8988T (cell line): Measurements from ENCODE around the gene EEF1AKMT3.
"Not testable (repeated sequence)": the region's sequence is repeated elsewhere in the genome, so short reads cannot be mapped to it uniquely, and the experiment has no call there.

Experiments
- DNase-seq: peaks from one replicate; pipeline ENCODE4 v3.0.0; 2011

The EEF1AKMT3 gene

DNA sequence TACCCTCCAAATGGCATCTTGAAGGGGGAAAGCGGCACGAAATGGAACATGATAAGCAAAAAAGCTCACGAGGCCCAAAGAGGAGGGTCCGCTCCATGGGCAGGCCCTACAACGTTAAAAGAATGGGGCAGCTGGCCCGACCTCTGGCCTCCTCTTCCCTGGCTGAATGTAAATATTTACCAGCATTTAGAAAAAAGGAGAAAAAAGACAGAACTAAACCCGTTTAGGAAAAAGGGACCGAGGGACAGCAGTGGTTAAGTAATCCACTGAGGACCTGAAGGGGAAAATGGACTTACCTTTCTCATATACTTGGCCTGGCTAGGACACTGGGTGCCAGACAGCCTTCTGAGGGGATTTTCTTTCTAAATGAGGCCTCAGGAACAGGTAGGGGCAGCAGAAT, 47.7 kb downstream of the EEF1AKMT3 start:
- not testable (repeated sequence) for DNase-seq

DNA sequence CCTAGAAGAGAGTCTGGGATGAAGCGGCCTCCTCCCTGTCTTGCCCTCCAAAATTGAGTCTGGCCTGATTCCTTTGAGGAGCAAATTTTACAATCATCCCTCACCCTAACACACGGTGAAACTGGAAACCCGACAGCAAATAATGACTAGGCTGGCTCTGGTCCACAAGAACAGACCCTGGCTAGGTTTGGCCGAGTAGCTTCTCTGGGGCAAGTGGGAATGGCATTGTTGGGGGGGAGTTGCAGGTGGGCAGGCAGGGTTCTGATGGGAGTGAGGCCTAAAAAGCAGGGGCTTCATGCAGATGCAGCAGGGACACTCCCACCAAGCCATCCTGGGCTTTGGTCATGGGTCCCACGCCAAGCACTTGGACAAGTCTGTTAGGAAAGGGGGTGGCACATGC, 48.6 kb downstream of the EEF1AKMT3 start:
- not testable (repeated sequence) for DNase-seq

DNA sequence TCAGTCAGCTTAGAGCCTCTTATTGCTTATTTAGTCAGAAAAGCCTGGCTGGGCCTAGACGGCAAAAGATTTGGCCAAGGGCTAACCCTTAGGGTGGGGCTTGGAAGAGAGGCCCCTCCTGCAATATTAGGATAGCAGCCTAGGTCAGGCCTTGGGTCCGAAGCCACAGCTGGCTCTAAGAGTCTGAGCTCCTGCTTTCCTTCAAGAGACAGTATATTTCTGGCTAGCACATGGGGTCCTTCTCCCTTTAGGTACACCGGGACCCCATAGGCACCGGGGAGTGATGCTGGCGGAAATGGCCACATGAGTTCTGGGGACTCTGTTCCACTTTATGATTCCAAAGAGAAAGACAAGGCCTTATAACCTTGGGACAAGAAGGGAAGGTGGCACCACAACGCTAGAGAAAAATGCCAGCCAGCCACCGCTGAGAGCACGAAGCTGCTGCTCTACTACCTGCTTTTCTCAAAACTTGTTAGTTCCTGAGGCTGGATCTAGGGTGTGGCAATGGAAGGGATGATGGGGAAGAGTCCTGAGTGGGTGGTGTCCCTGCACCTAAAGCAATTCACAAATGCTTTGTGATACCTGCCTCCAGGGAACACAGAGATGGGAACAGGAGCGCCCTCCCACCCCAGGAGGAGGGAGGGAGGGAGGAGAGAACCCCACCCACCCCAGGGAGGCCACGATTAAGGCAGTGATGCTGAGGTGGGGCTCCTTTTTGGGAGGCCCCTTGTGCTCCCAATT, 49.2 kb downstream of the EEF1AKMT3 start:
- no peak for DNase-seq

DNA sequence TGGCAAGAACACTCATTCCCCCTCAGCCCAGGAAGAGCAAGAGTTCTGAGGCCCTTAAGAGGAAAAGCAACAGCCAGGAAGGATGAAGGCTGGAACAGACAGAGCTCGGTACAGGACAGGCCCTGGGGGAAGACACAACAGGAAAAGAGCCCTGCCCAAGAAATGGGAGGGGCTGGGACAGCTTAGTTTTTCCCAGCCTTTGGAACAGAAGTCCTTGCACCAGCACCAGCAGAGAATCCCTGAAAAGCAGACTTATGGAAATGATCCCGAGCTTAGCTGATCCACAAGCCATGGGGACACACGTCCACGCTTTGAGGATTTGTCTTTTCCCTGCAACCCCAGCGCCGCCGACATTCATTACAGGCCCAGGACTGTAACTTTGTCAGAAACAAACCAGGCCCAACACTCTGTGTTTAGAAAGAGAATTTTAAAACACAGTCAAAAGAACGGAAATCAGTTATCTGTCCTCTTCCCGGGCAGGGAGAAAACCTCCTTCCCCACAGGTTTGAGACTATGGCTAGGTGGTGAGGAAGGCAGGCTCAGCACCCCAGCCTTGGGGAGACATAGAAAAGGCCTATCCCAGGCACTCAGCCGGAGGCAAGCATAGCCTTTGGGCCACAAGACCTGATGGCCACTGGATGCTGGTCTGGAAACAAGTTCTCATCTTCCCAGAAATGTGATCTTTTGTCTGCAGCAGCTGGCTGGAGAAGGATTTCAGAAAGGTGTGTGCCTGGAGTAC, 50.1 kb downstream of the EEF1AKMT3 start:
- no peak for DNase-seq

DNA sequence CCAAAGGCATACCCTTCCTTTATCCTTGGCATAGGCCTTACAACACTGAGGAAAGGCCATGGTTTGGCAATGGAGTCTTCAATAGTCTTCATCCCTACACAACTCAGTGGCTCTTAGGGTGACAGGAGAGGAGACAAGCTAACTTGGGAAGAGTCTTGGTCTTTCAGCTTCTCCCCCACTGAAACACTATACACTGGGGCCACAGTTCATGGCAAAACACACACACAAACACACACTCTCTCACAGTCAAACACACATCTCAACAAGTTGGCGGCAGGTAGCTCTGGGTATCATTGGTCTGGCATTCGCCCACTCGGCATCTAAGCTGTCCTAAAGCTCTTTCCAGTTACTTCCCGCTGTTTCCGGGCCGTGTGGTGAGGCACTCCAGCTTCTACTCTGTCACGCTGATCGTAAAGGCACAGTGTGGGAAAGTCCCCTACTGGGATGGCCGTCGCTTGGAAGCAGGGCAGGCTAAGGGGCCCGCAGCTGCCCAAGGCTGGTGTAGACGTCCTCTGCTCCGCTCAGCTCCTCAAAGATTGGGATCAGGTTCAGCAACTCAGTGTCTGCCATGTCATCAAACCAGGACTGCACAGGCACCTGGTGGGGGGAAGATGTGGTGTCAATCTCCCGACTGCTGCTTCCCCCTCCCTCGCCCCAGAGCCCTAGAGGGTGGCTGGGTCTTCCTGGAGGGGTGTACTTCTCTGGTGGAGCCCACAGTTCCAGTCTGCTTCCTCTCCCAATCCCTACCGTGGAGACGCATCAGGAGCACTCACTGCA, 50.9 kb downstream of the EEF1AKMT3 start:
- DNase-seq, result no peak

DNA sequence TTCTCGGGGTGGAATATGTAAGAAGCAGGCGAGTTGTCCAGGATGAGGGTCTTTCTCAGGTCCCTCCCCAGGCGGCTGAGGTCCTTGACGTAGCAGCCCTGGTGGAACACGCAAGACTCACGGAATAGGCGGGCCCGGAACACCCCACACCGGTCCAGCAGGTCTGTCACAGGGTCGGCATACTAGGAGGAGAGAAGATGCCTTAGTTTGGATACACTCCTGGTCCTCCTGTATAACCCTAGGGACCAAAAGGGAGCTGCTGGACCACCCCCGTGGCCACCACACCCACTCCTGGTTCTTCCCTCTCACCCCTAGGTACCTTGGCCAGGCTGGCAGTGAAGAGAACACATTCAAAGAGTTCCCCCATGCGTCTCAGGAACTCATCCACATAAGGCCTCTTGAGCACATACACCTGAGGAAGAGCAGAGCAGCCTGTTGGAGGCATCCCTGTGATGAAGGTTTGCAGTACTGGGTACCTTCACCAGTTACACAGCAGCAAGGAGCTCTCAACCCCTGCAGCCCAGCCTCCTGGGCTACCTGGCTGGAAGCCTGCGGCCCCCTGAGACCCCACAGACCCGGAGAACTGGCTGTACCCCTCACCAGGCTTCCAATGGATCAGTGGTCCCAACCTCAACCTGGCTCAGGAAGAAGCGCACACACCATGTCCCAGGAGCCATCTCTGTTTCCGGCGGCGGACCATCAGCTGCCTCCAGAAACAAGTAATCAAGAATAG, 51.7 kb downstream of the EEF1AKMT3 start:
- DNase-seq, result no peak

DNA sequence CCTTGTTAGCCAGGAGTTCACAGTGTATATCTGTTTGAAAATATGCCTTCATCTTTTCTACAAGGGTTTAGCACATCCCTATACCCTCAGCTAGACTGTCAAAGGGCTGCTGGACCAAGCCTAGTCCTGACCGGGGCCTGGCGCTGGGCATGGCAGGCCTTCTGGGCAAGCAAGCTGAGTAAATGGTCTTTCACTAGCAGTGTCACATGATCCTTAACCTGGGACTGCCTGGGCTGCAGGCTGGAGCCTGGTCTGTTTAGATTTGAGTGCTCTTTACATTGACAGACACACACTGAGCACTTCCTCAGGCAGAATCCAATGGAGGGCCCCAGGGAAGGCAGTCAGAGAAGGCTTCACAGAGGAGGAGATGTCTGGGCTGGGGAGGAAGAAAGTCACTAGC, 53.0 kb downstream of the EEF1AKMT3 start:
- DNase-seq, result no peak

DNA sequence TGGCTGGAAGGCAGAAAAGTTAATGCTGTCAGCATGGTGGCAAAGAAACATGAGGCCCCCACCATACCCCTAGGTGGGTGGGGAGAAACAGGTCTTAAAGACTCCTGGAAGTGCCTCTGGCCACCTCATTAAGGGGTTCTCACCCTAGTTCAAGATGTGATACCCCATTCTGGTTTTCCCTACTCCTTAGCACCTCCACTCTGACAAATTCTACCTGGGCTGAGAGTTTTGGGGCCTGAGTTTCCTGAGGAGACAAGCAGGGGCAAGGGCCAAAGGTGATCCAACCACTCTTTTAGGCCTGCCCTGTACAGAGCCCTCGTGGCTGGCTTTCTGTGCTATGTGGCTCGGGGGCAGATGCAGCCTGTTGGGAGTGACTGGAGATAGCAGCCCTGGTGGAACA, 54.0 kb downstream of the EEF1AKMT3 start:
- no peak for DNase-seq

DNA sequence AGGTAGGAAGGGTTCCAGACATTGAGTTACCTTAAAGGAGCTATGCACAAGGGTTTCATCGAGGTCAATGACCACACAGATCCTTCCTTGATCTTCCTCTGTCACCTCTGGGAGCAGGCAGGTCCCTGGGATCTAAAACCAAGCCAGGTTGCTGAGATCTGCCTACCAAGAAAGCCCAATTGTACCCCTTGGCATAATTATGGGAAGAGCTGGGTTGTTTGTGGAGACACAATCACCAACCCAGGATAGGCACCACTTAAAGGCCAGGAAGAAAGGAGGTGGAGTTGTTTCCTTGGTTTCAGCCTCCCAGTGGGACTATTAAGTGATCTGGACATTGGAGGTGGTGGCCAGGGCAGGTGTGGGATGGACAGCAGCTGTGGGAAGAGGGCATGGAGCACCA, 54.6 kb downstream of the EEF1AKMT3 start:
- DNase-seq, result no peak

DNA sequence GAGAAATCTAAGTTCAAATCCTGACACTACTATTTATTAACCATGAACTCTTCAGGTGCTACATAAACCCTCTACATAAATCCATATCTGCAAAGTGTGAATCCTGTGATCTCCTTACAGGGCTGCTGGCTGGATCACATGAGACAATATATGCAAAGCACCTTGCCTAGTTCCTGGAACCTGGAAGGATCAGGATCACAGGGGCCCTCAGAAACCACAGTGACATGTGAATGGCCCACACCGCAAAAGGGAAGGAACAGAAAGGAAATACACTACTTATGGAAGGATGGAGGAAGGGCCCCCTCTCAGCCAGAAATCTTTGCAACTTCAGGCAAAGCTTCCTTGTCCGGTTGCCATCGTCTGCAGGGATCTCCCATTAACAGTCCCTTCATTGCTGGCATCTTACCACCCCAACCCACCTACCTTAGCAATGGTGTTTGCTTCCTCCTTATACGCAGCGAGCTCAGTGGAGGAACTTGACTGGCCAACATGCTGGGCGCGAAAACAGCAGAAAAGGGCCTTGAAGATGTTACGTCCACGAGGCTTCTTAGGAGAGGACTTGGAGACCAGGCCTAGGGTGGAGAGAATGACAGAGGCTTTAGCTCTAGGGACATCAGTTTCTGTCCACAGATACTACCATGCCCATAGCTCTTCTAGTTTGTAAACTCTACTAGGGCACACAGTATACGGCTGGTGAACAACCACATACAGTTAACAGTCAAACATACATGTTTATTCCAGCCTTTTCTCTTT, 56.8 kb downstream of the EEF1AKMT3 start:
- DNase-seq, result no peak

DNA sequence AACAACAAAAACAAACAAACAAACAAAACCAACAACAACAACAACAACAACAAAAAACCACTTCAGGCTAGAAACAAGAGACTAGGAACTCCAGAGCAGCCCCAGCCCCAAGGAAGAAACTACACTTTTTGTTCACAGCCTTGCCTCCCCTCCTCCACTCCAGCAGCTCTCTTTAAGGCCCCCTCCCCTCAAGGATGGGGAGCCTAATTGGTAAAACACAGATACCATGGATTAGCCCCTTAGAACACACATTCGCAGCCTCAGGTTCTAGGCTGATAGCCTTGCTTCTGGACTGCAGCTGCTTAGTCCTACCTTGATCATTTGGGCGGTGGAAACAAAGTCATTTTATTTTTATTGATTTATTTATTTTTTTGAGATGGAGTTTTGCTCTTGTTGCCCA, 58.0 kb downstream of the EEF1AKMT3 start:
- no peak for DNase-seq
